H9 (cell line): ENCODE data around the gene CPNE5. TPM values are rescaled to one million over a fixed set of nuclear protein-coding genes. Genes with fewer than 3 reads are reported as not detected.
A peak's percentile ranks its signal among the peaks of the same experiment; 100 is the strongest.

Source experiments
- DNase-seq: peaks from one replicate; pipeline ENCODE4 v3.0.0-alpha.2; 2017
- H2AFZ ChIP-seq: one replicate; pipeline ENCODE4 v1.6.1; 2013; ENCODE audit warnings: mild to moderate bottlenecking, low read length, control low read depth, moderate library complexity
- H2AK5ac ChIP-seq: 2 replicates; pipeline ENCODE4 v1.6.1; 2013; ENCODE audit warnings: low read length, control low read depth, mixed read lengths; ENCODE audit not compliant: insufficient read length
- H2BK120ac ChIP-seq: one replicate; pipeline ENCODE4 v1.6.1; 2013; ENCODE audit warnings: low read depth, mild to moderate bottlenecking, low read length, control low read depth, inconsistent platforms; ENCODE audit not compliant: poor library complexity, severe bottlenecking
- H2BK12ac ChIP-seq: 2 replicates; pipeline ENCODE4 v1.6.1; 2013; ENCODE audit warnings: low read length, control low read depth, mixed read lengths, low read depth; ENCODE audit not compliant: insufficient read length
- H2BK15ac ChIP-seq: 2 replicates; pipeline ENCODE4 v1.6.1; 2013; ENCODE audit warnings: low read depth, low read length, control low read depth
- H2BK20ac ChIP-seq: one replicate; pipeline ENCODE4 v1.6.1; 2013; ENCODE audit warnings: low read depth, mild to moderate bottlenecking, low read length, control low read depth, inconsistent platforms; ENCODE audit not compliant: poor library complexity, severe bottlenecking
- H2BK5ac ChIP-seq: 2 replicates; pipeline ENCODE4 v1.6.1; 2013; ENCODE audit warnings: low read length, control low read depth, mixed read lengths; ENCODE audit not compliant: insufficient read length
- H3K14ac ChIP-seq: 2 replicates; pipeline ENCODE4 v1.6.1; 2013; ENCODE audit warnings: low read length, control low read depth; ENCODE audit not compliant: insufficient read depth
- H3K18ac ChIP-seq: 2 replicates; pipeline ENCODE4 v1.6.1; 2013; ENCODE audit warnings: low read depth, mild to moderate bottlenecking, mixed read lengths, low read length, control low read depth; ENCODE audit not compliant: insufficient read length
- H3K23ac ChIP-seq: 2 replicates; pipeline ENCODE4 v1.6.1; 2013; ENCODE audit warnings: low read length, control low read depth, mixed read lengths, low read depth; ENCODE audit not compliant: insufficient read length
- H3K23me2 ChIP-seq: 2 replicates; pipeline ENCODE4 v1.6.1; 2013; ENCODE audit warnings: low read depth, mild to moderate bottlenecking, mixed read lengths, low read length, control low read depth; ENCODE audit not compliant: insufficient read length, poor library complexity, severe bottlenecking
- H3K27ac ChIP-seq: 2 replicates; pipeline ENCODE4 v1.5.1; 2013; ENCODE audit warnings: low read length, control low read depth, mixed read lengths, low read depth; ENCODE audit not compliant: insufficient read length
- H3K27me3 ChIP-seq: 2 replicates; pipeline ENCODE4 v1.6.1; 2013; ENCODE audit warnings: low read length, control low read depth, inconsistent platforms; ENCODE audit not compliant: insufficient read depth
- H3K4ac ChIP-seq: 2 replicates; pipeline ENCODE4 v1.6.1; 2013; ENCODE audit warnings: low read depth, mild to moderate bottlenecking, control low read depth, inconsistent platforms, low read length, moderate library complexity
- H3K4me1 ChIP-seq: 2 replicates; pipeline ENCODE4 v1.6.1; 2013; ENCODE audit warnings: low read length, control low read depth, inconsistent platforms; ENCODE audit not compliant: insufficient read depth
- H3K4me2 ChIP-seq: 2 replicates; pipeline ENCODE4 v1.6.1; 2013; ENCODE audit warnings: low read length, control low read depth, mixed read lengths; ENCODE audit not compliant: insufficient read length, insufficient read depth
- H3K56ac ChIP-seq: 2 replicates; pipeline ENCODE4 v1.6.1; 2013; ENCODE audit warnings: low read depth, mild to moderate bottlenecking, mixed read lengths, low read length, control low read depth; ENCODE audit not compliant: insufficient read length
- H3K79me1 ChIP-seq: 2 replicates; pipeline ENCODE4 v1.6.1; 2013; ENCODE audit warnings: low read depth, mild to moderate bottlenecking, moderate library complexity, low read length, control low read depth, inconsistent platforms; ENCODE audit not compliant: insufficient read depth, poor library complexity, severe bottlenecking
- H3K79me2 ChIP-seq: 2 replicates; pipeline ENCODE4 v1.6.1; 2013; ENCODE audit warnings: low read length, control low read depth, inconsistent platforms; ENCODE audit not compliant: insufficient read depth
- H3K9ac ChIP-seq: 2 replicates; pipeline ENCODE4 v1.6.1; 2013; ENCODE audit warnings: low read length, control low read depth, mixed read lengths; ENCODE audit not compliant: insufficient read length; ENCODE audit errors: extremely low read depth
- H3K9me3 ChIP-seq: one replicate; pipeline ENCODE4 v1.6.1; 2013; ENCODE audit warnings: low read depth, low read length, inconsistent platforms; ENCODE audit not compliant: control insufficient read depth
- H3T11ph ChIP-seq: one replicate; pipeline ENCODE4 v1.6.1; 2013; ENCODE audit warnings: mild to moderate bottlenecking, low read length, control low read depth, inconsistent platforms
- H4K20me1 ChIP-seq: one replicate; pipeline ENCODE4 v1.6.1; 2013; ENCODE audit not compliant: control insufficient read depth, insufficient read length, insufficient read depth
- H4K5ac ChIP-seq: 2 replicates; pipeline ENCODE4 v1.6.1; 2013; ENCODE audit warnings: low read depth, mild to moderate bottlenecking, mixed read lengths, low read length, control low read depth; ENCODE audit not compliant: insufficient read length
- H4K8ac ChIP-seq: replicated peaks from 2 replicates; pipeline ENCODE4 v1.6.1; 2013; ENCODE audit warnings: low read length, control low read depth, mixed read lengths, low read depth; ENCODE audit not compliant: insufficient read length
- H4K91ac ChIP-seq: 2 replicates; pipeline ENCODE4 v1.6.1; 2013; ENCODE audit warnings: low read depth, mild to moderate bottlenecking, moderate library complexity, mixed read lengths, low read length, control low read depth; ENCODE audit not compliant: insufficient read length
- H3K27ac Mint-ChIP-seq, 3 experiments: 2 replicates in 2 of 3; 3 replicates in 1 of 3; pipeline ENCODE4 v1.8.0; 2020 to 2021; ENCODE audit warnings: mixed read lengths in 3 of 3, mild to moderate bottlenecking in 1 of 3, moderate library complexity in 1 of 3
- H3K27me3 Mint-ChIP-seq: 2 replicates; pipeline ENCODE4 v1.8.0; 2021; ENCODE audit warnings: low read depth, mild to moderate bottlenecking, moderate library complexity, mixed read lengths
- H3K36me3 Mint-ChIP-seq, 3 experiments: 2 replicates in 2 of 3; 3 replicates in 1 of 3; pipeline ENCODE4 v1.8.0; 2020 to 2021; ENCODE audit warnings: low read depth in 3 of 3, mixed read lengths in 3 of 3; ENCODE audit not compliant: insufficient read depth in 1 of 3
- H3K4me1 Mint-ChIP-seq, 2 experiments: 2 replicates each; pipeline ENCODE4 v1.8.0; 2020; ENCODE audit warnings: mixed read lengths in 2 of 2
- H3K4me3 Mint-ChIP-seq, 2 experiments: 2 replicates in 1 of 2; 3 replicates in 1 of 2; pipeline ENCODE4 v1.8.0; 2020 to 2021; ENCODE audit warnings: mild to moderate bottlenecking in 2 of 2, mixed read lengths in 2 of 2, moderate library complexity in 1 of 2
- H3K9me3 Mint-ChIP-seq, 2 experiments: 2 replicates in 1 of 2; 3 replicates in 1 of 2; pipeline ENCODE4 v1.8.0; 2020; ENCODE audit warnings: mild to moderate bottlenecking in 2 of 2, mixed read lengths in 2 of 2, moderate library complexity in 1 of 2
- WGBS: extraction: QIAGEN DNeasy Blood & Tissue Kit; methylation state at CpG from one replicate; pipeline ENCODE4 v1.1.7; 2013; ENCODE audit warnings: missing lambda C conversion rate, low lambda C conversion rate, mixed read lengths; ENCODE audit not compliant: insufficient read length; ENCODE audit errors: extremely low coverage; 5-methylcytosine and 5-hydroxymethylcytosine counted together
- total RNA-seq: library from RNA; stranded (reverse); gene quantifications from 2 replicates; pipeline ENCODE4 v1.2.1, GENCODE V29; 2021
- TF ChIP-seq, protein P1 (sequence below): fragments of 200-600 bp; sonication (generic); conservative IDR thresholded peaks from 3 replicates; pipeline ENCODE4 v1.8.0; 2021; ENCODE audit warnings: antibody characterized with exemption, mild to moderate bottlenecking

CPNE5 gene
- total RNA-seq, 1 experiment from 2014 or later, result 0.52 TPM

GRCh38 chr6:36855750-36856149, 16.5 kb upstream of the CPNE5 start:
- no peak overlapping the region for H2BK12ac ChIP-seq
- H2AFZ ChIP-seq, result no peak overlapping the region
- H3K27me3 ChIP-seq, result no peaks in the 10 kb centered on the region
- H3T11ph ChIP-seq, result no peak overlapping the region
- H3K27ac Mint-ChIP-seq, result no peak overlapping the region
- no peak overlapping the region for H2BK15ac ChIP-seq
- peaks cover 26 to 64% (median 58%) of the 10 kb centered on the region in 3 experiments for H3K36me3 Mint-ChIP-seq
- no peaks in the 10 kb centered on the region for H3K23me2 ChIP-seq
- H3K9me3 ChIP-seq, result no peaks in the 10 kb centered on the region
- no peak overlapping the region for H3K23ac ChIP-seq
- no peak overlapping the region for H3K4ac ChIP-seq
- H3K14ac ChIP-seq, result no peak overlapping the region
- peaks cover 2% of the 10 kb centered on the region; the same call in 1 of the 2 replicates for H3K4me1 ChIP-seq
- no peak overlapping the region for H2BK5ac ChIP-seq
- H4K91ac ChIP-seq, result no peak overlapping the region
- H3K27ac ChIP-seq, result no peak overlapping the region
- no peaks in the 10 kb centered on the region; a peak in 1 of 5 replicates for H3K9me3 Mint-ChIP-seq
- H3K79me2 ChIP-seq, result peaks cover 2% of the 10 kb centered on the region; the same call in 1 of the 2 replicates
- no peak overlapping the region for H3K18ac ChIP-seq
- no peak overlapping the region for H3K4me3 Mint-ChIP-seq
- no peak overlapping the region for H3K9ac ChIP-seq
- H3K56ac ChIP-seq, result no peak overlapping the region
- WGBS, result no CpG with 5 or more reads among the region's 10 CpGs
- peaks cover 2% of the 10 kb centered on the region for H4K20me1 ChIP-seq
- peaks cover 4% of the 10 kb centered on the region for H3K79me1 ChIP-seq
- H2BK120ac ChIP-seq, result no peak overlapping the region
- DNase-seq, result peak; percentile 12
- H2BK20ac ChIP-seq, result no peak overlapping the region
- no peak overlapping the region for H4K8ac ChIP-seq
- no peak overlapping the region for H2AK5ac ChIP-seq
- TF ChIP-seq, protein P1, sequence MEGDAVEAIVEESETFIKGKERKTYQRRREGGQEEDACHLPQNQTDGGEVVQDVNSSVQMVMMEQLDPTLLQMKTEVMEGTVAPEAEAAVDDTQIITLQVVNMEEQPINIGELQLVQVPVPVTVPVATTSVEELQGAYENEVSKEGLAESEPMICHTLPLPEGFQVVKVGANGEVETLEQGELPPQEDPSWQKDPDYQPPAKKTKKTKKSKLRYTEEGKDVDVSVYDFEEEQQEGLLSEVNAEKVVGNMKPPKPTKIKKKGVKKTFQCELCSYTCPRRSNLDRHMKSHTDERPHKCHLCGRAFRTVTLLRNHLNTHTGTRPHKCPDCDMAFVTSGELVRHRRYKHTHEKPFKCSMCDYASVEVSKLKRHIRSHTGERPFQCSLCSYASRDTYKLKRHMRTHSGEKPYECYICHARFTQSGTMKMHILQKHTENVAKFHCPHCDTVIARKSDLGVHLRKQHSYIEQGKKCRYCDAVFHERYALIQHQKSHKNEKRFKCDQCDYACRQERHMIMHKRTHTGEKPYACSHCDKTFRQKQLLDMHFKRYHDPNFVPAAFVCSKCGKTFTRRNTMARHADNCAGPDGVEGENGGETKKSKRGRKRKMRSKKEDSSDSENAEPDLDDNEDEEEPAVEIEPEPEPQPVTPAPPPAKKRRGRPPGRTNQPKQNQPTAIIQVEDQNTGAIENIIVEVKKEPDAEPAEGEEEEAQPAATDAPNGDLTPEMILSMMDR, result no peak
- no peak overlapping the region for H4K5ac ChIP-seq
- no peak overlapping the region for H3K4me2 ChIP-seq
- H3K4me1 Mint-ChIP-seq, result peaks cover 22 to 23% of the 10 kb centered on the region in 2 experiments
- H3K27me3 Mint-ChIP-seq, result no peaks in the 10 kb centered on the region; the same call in 1 of the 2 replicates
